Measurements from ENCODE around the gene IRAK1.

IRAK1 gene

DNA sequence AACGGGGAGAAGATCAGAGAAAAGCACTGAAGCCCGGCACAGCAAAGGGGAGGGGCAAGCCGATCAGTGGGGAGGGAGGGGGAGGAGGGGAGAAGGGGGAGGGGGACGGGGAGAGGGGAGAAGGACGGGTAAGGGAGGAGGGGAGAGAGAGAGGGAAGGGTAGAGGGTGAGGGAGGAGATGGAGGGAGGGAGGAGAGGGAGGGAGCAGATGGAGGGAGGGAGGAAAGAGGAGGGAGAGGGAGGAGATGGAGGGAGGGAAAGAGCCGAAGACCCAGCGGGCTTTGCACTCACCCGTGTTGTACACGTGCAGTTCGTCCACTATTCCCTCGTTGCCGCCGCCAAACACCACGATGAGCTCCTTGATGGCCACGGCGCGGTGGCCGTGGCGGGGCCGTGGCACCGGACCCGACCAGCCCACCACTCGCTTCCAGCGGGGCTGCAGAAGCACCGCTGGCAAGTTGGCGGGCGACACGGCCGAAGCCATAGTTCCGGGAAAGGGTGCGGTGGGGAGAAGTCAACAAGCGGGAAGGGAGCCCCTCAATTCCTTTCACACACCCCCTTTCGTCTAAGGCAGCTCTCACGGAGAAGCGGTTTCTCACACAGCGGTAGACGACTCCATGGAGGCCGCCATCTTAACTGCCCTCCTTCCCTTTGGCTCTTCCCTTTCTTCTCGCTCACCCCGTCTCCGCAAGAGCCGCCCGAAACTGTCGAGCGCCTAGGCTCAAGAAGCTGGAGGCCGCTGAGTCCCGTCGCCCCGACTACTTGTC, 49.2 kb downstream of the IRAK1 start (continued):
- TF ChIP-seq KLF7 (tag by site-specific recombination; IDR thresholded peaks at IDR 0.05; ENCODE audit: borderline replicate concordance) (no peak), ZNF19 (tag by site-specific recombination; IDR thresholded peaks at IDR 0.05; ENCODE audit: low read depth) (no peak), ZNF132 (tag by site-specific recombination; IDR thresholded peaks at IDR 0.05; ENCODE audit: borderline replicate concordance) (no peak), RBAK (tag by site-specific recombination; IDR thresholded peaks at IDR 0.05) (no peak), ZNF248 (tag by site-specific recombination; IDR thresholded peaks at IDR 0.05) (no peak), ZNF292 (tag by site-specific recombination; IDR thresholded peaks at IDR 0.05; ENCODE audit: borderline replicate concordance, low read depth) (no peak), ZNF530 (tag by site-specific recombination; IDR thresholded peaks at IDR 0.05; ENCODE audit: low read depth) (no peak), ZNF184 (tag by site-specific recombination; IDR thresholded peaks at IDR 0.05) (no peak), ZNF558 (tag by site-specific recombination; IDR thresholded peaks at IDR 0.05) (no peak), TCF7L2 (IDR thresholded peaks at IDR 0.05; ENCODE audit: borderline replicate concordance, low read depth, low read length) (peak; percentile 85; the same call in 1 of the 2 replicates), ZSCAN16 (tag by site-specific recombination; IDR thresholded peaks at IDR 0.05) (no peak), ZNF776 (tag by site-specific recombination; IDR thresholded peaks at IDR 0.05; ENCODE audit: borderline replicate concordance) (no peak), ZNF76 (tag by site-specific recombination; IDR thresholded peaks at IDR 0.05; ENCODE audit: borderline replicate concordance, low read depth) (peak; percentile 75), KLF1 (tag by site-specific recombination; IDR thresholded peaks at IDR 0.05) (peak; percentile 19; the same call in 1 of the 2 replicates), ZNF501 (tag by site-specific recombination; IDR thresholded peaks at IDR 0.05) (no peak; the same call in 1 of the 2 replicates), ZNF544 (tag by site-specific recombination; IDR thresholded peaks at IDR 0.05) (no peak), SP7 (tag by site-specific recombination; IDR thresholded peaks at IDR 0.05) (peak; percentile 43; the same call in 1 of the 2 replicates), ZNF214 (tag by site-specific recombination; IDR thresholded peaks at IDR 0.05; ENCODE audit: borderline replicate concordance) (no peak), ZNF2 (tag by site-specific recombination; IDR thresholded peaks at IDR 0.05) (peak; percentile 45; the same call in 1 of the 2 replicates)
- TF ChIP-seq, protein P1, sequence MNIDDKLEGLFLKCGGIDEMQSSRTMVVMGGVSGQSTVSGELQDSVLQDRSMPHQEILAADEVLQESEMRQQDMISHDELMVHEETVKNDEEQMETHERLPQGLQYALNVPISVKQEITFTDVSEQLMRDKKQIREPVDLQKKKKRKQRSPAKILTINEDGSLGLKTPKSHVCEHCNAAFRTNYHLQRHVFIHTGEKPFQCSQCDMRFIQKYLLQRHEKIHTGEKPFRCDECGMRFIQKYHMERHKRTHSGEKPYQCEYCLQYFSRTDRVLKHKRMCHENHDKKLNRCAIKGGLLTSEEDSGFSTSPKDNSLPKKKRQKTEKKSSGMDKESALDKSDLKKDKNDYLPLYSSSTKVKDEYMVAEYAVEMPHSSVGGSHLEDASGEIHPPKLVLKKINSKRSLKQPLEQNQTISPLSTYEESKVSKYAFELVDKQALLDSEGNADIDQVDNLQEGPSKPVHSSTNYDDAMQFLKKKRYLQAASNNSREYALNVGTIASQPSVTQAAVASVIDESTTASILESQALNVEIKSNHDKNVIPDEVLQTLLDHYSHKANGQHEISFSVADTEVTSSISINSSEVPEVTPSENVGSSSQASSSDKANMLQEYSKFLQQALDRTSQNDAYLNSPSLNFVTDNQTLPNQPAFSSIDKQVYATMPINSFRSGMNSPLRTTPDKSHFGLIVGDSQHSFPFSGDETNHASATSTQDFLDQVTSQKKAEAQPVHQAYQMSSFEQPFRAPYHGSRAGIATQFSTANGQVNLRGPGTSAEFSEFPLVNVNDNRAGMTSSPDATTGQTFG (tag by site-specific recombination; IDR thresholded peaks at IDR 0.05; ENCODE audit: borderline replicate concordance) = no peak; the same call in 1 of the 2 replicates
- TF ChIP-seq, protein P2, sequence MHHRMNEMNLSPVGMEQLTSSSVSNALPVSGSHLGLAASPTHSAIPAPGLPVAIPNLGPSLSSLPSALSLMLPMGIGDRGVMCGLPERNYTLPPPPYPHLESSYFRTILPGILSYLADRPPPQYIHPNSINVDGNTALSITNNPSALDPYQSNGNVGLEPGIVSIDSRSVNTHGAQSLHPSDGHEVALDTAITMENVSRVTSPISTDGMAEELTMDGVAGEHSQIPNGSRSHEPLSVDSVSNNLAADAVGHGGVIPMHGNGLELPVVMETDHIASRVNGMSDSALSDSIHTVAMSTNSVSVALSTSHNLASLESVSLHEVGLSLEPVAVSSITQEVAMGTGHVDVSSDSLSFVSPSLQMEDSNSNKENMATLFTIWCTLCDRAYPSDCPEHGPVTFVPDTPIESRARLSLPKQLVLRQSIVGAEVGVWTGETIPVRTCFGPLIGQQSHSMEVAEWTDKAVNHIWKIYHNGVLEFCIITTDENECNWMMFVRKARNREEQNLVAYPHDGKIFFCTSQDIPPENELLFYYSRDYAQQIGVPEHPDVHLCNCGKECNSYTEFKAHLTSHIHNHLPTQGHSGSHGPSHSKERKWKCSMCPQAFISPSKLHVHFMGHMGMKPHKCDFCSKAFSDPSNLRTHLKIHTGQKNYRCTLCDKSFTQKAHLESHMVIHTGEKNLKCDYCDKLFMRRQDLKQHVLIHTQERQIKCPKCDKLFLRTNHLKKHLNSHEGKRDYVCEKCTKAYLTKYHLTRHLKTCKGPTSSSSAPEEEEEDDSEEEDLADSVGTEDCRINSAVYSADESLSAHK (tag by site-specific recombination; IDR thresholded peaks at IDR 0.05) = peak; percentile 35
- TF ChIP-seq, protein P3, sequence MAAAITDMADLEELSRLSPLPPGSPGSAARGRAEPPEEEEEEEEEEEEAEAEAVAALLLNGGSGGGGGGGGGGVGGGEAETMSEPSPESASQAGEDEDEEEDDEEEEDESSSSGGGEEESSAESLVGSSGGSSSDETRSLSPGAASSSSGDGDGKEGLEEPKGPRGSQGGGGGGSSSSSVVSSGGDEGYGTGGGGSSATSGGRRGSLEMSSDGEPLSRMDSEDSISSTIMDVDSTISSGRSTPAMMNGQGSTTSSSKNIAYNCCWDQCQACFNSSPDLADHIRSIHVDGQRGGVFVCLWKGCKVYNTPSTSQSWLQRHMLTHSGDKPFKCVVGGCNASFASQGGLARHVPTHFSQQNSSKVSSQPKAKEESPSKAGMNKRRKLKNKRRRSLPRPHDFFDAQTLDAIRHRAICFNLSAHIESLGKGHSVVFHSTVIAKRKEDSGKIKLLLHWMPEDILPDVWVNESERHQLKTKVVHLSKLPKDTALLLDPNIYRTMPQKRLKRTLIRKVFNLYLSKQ (tag by site-specific recombination; IDR thresholded peaks at IDR 0.05; ENCODE audit: borderline replicate concordance) = no peak
- TF ChIP-seq, protein P4, sequence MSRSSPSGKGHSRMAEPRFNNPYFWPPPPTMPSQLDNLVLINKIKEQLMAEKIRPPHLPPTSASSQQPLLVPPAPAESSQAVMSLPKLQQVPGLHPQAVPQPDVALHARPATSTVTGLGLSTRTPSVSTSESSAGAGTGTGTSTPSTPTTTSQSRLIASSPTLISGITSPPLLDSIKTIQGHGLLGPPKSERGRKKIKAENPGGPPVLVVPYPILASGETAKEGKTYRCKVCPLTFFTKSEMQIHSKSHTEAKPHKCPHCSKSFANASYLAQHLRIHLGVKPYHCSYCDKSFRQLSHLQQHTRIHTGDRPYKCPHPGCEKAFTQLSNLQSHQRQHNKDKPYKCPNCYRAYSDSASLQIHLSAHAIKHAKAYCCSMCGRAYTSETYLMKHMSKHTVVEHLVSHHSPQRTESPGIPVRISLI (tag by site-specific recombination; IDR thresholded peaks at IDR 0.05) = no peak
- TF ChIP-seq, protein P5, sequence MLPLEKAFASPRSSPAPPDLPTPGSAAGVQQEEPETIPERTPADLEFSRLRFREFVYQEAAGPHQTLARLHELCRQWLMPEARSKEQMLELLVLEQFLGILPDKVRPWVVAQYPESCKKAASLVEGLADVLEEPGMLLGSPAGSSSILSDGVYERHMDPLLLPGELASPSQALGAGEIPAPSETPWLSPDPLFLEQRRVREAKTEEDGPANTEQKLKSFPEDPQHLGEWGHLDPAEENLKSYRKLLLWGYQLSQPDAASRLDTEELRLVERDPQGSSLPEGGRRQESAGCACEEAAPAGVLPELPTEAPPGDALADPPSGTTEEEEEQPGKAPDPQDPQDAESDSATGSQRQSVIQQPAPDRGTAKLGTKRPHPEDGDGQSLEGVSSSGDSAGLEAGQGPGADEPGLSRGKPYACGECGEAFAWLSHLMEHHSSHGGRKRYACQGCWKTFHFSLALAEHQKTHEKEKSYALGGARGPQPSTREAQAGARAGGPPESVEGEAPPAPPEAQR (tag by site-specific recombination; IDR thresholded peaks at IDR 0.05) = no peak
- TF ChIP-seq, protein P6, sequence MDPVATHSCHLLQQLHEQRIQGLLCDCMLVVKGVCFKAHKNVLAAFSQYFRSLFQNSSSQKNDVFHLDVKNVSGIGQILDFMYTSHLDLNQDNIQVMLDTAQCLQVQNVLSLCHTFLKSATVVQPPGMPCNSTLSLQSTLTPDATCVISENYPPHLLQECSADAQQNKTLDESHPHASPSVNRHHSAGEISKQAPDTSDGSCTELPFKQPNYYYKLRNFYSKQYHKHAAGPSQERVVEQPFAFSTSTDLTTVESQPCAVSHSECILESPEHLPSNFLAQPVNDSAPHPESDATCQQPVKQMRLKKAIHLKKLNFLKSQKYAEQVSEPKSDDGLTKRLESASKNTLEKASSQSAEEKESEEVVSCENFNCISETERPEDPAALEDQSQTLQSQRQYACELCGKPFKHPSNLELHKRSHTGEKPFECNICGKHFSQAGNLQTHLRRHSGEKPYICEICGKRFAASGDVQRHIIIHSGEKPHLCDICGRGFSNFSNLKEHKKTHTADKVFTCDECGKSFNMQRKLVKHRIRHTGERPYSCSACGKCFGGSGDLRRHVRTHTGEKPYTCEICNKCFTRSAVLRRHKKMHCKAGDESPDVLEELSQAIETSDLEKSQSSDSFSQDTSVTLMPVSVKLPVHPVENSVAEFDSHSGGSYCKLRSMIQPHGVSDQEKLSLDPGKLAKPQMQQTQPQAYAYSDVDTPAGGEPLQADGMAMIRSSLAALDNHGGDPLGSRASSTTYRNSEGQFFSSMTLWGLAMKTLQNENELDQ (tag by site-specific recombination; IDR thresholded peaks at IDR 0.05; ENCODE audit: low read depth) = no peak
- TF ChIP-seq, protein P7, sequence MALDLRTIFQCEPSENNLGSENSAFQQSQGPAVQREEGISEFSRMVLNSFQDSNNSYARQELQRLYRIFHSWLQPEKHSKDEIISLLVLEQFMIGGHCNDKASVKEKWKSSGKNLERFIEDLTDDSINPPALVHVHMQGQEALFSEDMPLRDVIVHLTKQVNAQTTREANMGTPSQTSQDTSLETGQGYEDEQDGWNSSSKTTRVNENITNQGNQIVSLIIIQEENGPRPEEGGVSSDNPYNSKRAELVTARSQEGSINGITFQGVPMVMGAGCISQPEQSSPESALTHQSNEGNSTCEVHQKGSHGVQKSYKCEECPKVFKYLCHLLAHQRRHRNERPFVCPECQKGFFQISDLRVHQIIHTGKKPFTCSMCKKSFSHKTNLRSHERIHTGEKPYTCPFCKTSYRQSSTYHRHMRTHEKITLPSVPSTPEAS (tag by site-specific recombination; IDR thresholded peaks at IDR 0.05) = no peak
